GM18505 (cell line): Measurements from ENCODE around the gene CGB3.
"Not testable (repeated sequence)": the region's sequence is repeated elsewhere in the genome, so short reads cannot be mapped to it uniquely, and the experiment has no call there.

ENCODE experiments used
- ATAC-seq: cut with Tn5 transposase; IDR thresholded peaks from one replicate; pipeline ENCODE4 v1.9.1; 2021; ENCODE audit not compliant: unreplicated experiment
- POLR2A ChIP-seq: IDR thresholded peaks from 4 replicates; pipeline ENCODE4 v1.6.1; 2011; ENCODE audit warnings: borderline replicate concordance; ENCODE audit not compliant: insufficient read depth, insufficient read length; ENCODE audit errors: extremely low read depth

Gene CGB3

DNA sequence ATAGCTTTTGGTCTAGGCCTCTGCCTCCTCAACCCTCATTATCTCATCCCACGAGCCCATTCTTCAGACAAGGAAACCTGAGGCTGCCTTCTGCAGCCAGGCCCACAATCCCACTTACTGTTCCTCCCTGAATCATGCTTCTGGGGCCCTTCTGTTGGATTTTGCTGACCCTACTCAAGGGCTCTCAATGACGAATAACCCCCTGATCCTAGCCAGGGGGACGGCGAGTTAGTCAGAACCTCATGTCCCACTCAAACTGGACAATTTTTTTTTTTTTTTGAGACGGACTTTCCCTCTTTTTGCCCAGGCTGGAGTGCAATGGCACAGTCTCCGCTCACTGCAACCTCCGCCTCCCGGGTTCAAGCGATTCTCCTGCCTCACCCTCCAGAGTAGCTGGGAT is 2.0 kb downstream of the CGB3 start:
- TF ChIP-seq POLR2A = no peak
- ATAC-seq = no peak

DNA sequence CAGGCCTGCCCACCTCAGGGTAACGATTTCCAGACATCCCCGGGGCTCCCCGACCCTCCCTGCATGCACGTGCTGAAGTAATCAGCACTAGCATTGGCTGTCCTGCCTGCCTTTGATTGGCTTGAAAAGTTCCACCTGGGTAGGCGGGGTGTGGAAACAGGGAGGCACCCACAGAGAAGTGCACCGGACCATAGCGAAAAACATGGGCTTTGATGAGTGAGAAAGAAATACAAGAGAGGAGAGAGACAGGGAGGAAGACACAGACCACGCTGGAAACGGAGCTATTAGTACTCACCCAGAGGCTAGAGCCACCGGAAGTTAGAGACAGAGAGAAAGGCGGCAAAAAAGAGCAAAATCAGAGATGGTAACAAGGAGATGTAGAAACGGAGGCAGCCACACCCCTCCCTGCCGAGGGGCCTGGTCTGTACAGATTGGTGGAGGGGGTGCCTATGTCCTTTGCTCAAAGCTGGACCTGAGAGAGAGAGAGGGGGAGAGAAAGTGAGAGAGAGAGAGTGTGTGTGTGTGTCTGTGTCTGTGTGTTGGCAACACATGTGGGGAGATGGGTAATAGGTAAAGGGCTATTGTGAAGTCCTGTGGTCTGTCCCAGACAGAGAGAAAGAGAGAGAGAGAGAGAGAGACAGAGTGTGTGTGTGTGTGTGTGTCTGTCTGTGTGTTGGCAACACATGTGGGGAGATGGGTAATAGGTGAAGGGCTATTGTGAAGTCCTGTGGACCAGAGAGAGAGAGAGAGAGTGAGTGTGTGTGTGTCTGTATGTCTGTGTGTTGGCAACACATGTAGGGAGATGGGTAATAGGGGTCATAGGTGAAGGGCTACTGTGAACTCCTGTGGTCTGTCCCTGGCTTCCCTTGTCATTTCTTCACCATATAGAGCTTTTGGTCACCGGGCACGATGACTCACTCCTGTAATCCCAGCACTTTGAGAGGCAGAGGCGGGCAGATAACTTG is 2.9 kb downstream of the CGB3 start:
- no peak for ATAC-seq
- TF ChIP-seq POLR2A = no peak

DNA sequence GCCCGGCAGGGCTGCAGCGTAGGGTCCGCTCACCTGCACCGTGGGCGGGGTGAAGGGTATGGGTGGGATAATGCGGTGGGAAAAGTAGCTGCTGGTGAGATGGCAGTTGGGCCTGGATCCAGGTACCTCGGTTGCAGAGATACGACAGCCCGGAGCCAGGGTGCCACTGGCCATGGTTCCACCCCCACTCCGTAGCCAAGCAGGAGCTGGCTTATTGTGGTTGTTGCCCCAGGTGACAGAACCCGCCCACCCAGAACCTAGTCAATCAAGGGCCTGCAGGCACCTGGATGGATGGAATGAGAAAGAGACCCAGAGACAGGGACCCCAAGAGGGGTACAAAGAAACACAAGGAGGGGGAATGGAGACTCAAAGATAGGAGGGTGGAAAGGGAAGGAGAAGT is 3.8 kb downstream of the CGB3 start:
- no peak for ATAC-seq
- no peak for TF ChIP-seq POLR2A

DNA sequence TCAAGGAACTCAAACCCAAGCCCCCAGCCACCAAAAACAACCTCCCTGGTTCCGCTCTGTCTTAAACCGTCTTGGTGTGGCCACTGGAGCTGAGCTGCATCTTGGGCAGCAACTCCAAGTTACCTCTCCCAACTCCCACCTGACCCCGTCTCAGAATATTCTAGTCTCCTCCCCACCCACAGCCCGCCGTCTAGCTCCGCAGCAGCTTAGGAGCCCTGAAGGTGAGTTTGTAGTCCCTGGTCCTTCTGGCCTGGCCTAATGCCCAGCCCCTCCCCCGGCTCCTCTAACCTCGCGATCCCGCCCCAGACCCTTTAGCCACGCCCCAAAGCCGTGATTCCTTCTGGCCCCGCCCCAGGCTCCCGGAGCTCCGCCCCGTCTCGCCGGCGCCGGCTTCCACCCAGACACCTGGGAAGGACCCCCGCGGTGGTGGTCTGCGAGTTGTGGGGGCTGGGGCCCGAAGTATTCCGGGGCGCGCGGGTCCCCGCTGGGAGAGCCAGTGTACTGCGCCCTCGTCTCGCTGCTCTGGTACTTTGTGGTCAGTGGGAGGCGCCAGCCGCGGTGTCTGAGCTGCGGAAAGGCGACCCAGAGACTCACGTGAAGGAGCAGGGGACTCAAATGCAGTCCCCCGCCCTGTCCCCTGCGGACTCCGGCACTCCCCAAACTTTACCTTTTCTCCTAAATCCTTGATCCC is 4.7 kb downstream of the CGB3 start:
- ATAC-seq = no peak
- TF ChIP-seq POLR2A = no peak

DNA sequence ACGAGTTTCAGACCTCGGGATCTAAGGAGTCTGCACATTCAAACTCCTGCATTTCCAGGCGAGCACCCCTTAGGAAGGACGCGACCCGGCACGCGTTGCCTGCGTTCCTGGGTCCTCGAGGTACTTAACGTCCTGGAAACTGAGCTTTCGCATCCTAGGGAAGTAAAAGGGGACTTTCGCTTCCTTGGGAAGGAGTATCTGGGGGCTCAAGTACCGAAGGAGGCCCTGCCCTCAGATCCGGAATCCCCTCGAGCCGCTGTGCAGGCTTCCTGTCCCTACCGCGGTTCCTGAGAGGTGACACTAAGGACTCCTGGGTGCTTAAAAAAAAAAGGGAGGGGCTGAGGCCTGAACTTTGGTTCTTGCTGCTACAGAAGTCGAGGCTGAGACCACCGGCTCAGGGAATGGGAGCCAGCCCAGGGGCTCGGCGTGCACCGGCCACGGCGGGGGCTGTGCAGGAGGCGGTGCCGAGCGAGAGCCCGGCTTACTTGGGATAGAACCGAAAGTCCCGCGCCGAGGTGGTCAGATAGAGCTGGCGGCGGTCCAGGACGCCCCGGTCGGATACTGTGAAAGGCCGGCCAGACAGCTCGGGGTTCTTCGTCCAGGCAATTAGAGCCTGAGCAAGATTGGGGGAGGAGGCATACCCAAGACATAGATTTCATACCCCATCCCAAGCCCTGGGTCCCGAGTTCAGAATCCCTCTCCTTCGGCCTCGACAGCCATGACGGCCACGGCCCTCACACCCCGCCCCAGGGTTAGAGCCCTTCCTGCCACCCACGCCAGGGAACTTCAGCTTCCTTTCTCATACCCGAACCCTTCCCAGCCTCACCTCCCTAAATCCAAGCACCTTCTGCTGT is 5.5 kb downstream of the CGB3 start:
- ATAC-seq = not testable (repeated sequence)

DNA sequence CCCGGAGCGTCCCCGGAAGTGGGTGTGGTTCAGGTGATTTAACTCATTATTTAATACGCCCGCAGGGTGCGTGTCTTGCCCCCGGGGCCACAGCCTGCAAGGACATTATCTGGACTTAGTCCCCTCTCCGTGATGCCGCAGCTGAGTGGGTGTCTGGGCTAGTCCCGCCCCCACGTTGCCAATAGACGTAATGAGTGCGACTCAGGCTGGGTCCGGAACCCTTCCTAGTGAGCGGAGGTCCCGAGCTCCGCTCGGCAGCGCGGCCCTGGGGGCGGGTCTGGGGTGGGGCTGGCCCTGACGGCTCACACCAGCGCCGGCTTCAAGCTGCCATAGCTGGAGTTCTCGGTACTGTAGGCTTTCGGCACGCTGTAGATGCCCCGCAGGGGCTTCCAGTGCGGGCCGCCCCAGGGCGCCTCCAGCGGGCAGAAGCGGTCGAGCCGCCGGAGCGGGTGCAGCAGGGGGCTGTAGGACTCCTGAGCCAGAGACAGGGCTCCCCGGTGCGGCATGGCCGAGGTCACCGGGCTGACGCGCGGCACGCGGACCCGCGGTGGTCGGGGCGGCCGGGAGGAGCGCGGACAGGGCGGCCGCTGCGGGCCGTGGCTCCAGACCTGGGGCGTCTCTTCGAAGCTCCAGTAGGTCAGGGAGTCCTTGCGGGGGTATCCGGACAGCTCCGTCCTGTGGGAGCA is 6.3 kb downstream of the CGB3 start:
- no peak for TF ChIP-seq POLR2A
- no peak for ATAC-seq

DNA sequence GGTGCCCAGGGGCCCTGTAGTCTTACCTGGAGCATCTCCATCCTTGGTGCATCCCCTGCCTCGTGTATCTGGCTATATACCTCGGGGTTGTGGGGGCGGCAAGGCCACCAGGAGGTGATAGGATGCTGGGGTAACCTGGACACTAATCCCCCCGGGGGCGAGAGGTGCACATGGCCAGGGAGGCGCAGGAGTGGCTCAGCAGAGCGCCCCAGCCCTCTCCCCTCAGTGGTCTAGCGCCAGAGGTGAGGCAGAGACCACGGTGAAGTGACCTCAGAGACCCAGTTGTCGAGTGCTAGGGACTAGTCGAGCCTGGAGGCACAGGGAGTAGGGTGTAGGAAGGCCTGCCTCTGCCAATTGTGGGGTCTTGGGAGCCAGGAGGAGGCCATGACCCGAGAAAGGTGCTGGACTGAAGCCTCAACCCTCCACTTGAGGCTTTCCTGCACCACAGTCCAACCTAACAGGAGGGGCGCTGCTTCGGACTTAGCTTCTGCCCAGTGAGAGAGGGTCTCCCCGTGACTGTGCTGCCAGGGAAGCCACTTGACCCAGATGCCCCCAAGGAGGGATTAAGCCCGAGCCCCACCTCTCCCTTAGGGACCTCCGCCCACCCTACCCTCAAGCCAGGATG is 7.0 kb downstream of the CGB3 start, which contains the start of gene LHB:
LHB (minus strand) TSS at position 51 of the 625 bp plus-strand sequence; CDS start at position 41, 10 bp downstream.
- ATAC-seq = no peak
- no peak for TF ChIP-seq POLR2A

DNA sequence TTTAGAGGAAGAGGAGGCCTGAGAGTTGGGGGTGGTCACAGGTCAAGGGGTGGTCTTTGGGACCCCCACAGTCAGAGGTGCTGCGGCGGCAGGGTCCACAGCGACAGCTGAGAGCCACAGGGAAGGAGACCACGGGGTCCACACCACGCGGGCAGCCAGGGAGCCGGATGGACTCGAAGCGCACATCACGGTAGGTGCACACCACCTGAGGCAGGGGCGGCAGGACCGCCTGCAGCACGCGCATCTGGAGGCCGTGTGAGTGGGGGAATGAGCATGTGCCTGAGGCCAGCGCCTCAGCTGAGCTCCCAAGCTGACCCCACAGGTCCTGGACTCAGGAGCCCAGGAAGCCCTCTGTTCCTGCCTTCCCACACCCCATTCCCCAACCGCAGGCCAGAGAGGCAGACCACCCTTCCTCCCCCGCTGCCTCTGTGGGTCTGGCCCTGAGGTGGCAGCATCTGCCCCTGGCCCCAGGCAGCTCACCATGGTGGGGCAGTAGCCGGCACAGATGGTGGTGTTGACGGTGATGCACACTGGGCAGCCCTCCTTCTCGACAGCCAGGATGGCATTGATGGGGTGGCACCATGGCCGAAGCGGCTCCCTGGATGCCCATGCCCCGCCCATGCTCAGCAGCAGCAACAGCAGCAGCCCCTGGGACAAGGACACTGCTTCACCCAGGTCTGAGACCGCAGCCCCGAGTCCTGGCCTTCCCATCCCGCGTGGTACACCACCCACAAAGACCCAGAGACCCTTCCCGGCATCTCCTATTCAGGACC is 7.9 kb downstream of the CGB3 start:
- no peak for ATAC-seq
- TF ChIP-seq POLR2A = no peak

DNA sequence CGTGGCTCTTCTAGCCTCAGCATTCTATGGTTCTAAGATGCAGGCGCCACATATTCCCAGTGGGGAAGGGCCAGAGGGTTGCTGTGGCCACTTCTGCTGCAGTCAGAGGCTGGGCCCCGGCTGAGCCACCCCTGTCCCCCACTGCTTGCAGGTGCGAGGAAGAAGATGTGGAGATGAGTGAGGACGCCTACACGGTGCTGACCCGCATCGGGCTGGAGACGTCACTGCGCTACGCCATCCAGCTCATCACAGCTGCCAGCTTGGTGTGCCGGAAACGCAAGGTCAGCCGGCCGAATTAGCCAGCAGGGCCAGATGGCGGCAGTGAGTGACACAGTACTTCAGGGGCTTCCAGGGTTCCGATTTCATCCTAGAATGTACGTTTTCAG is 9.3 kb downstream of the CGB3 start:
- no peak for TF ChIP-seq POLR2A
- ATAC-seq = no peak

DNA sequence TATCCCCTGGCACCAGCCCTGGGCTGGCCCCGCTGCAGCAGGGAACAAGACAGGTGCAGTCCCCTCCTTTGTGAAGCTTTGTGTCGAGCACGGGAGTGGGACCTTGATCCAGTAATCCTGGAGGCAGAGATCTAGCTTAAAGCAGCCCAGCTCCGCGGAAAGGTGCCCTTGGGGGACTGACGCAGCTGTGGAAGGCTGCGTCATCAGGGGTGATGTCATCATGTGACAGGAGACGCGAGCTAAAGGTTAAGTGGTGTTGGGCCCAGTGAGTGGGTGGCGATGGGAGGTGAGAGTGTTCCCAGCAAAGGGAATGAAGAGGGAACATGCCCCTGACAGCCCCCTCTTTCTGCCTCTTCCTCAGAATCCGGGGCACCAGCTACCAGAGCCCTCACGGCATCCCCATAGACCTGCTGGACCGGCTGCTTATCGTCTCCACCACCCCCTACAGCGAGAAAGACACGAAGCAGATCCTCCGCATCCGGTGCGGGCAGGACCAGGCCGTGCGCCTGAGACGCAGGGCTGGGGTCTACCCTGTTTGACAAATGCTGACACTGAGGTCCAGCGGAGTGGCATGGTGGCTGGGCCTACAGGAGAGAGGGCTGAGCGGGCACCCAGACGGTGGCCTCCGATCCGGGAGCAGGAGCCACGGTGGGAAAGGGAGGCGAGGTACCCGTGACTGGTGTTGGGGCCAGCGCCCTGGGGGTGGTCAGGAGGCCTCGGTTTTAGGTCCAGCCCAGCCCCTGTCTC is 9.8 kb downstream of the CGB3 start:
- ATAC-seq = no peak
- TF ChIP-seq POLR2A = no peak

DNA sequence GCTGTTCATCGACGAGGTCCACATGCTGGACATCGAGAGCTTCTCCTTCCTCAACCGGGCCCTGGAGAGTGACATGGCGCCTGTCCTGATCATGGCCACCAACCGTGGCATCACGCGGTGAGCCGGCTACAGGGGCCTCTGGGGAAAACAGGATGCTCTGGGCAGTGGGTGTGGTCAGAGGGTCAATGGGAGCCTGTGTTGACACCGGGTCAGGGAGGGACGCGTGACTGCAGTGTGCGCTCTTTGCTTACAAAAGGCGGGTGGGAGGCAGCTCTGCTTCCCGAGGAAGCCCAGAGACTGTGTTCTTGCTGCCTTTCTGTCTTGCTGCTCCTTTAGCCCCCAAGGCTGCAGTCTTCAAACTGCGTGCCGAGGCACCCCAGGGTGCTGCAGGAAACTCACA is 12.9 kb downstream of the CGB3 start:
- no peak for TF ChIP-seq POLR2A
- no peak for ATAC-seq
